GM12873 (cell line): ENCODE data around the gene SRRM5.

Source experiments
- TF ChIP-seq, protein P1 (sequence below): IDR thresholded peaks from 2 replicates; pipeline ENCODE4 v1.5.1; 2012; ENCODE audit warnings: low read depth, mild to moderate bottlenecking, moderate library complexity, low read length, control low read depth; ENCODE audit not compliant: insufficient read depth; ENCODE audit errors: missing control alignments

The SRRM5 gene

GRCh38 chr19:43628646-43629326 is 16.9 kb downstream of the SRRM5 start:
- TF ChIP-seq, protein P1, sequence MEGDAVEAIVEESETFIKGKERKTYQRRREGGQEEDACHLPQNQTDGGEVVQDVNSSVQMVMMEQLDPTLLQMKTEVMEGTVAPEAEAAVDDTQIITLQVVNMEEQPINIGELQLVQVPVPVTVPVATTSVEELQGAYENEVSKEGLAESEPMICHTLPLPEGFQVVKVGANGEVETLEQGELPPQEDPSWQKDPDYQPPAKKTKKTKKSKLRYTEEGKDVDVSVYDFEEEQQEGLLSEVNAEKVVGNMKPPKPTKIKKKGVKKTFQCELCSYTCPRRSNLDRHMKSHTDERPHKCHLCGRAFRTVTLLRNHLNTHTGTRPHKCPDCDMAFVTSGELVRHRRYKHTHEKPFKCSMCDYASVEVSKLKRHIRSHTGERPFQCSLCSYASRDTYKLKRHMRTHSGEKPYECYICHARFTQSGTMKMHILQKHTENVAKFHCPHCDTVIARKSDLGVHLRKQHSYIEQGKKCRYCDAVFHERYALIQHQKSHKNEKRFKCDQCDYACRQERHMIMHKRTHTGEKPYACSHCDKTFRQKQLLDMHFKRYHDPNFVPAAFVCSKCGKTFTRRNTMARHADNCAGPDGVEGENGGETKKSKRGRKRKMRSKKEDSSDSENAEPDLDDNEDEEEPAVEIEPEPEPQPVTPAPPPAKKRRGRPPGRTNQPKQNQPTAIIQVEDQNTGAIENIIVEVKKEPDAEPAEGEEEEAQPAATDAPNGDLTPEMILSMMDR, result no peak

- TF ChIP-seq, protein P1, result no peak
Measured at GRCh38 chr19:43631491-43631890, 19.6 kb downstream of the SRRM5 start.

GRCh38 chr19:43633520-43633919 is 21.6 kb downstream of the SRRM5 start:
- TF ChIP-seq, protein P1, result no peak

DNA sequence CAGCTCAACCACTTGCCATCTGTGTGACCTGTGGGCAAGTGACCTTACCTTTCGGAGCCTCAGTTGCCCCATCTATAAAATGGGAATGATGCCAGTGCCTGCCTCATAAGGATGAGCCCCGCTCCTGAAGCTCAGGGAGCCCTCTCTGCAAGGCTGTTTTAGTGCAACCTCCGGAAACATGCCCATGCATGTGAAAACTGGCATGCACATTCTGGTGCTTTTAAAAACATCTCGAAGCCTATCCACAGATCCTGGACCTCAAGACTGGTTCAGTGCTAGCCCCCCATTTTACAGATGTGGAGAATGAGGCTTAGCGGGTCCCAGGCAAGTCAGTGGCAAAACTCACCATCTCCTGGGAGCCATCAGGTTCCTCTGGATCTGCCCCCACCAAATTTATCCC is 22.2 kb downstream of the SRRM5 start:
- TF ChIP-seq, protein P1, result no peak

DNA sequence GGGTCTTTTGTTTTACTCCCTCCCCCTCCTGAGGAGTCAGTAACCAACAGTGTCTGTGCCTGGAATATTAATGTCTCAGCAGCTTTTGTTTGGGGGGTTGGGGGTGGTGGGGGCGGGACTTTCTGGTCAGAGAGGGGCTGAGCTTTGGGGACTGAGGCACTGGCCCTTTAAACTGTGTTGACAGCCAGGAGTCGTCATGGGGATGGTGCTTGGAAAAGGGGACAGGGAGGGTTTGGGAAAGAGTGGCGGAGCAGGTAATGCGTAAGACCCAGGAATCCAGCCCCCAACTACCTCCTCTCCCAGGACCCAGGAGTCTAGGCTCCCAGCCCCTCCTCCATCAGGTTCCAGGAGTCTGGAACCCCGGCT is 22.6 kb downstream of the SRRM5 start:
- TF ChIP-seq, protein P1, result no peak

DNA sequence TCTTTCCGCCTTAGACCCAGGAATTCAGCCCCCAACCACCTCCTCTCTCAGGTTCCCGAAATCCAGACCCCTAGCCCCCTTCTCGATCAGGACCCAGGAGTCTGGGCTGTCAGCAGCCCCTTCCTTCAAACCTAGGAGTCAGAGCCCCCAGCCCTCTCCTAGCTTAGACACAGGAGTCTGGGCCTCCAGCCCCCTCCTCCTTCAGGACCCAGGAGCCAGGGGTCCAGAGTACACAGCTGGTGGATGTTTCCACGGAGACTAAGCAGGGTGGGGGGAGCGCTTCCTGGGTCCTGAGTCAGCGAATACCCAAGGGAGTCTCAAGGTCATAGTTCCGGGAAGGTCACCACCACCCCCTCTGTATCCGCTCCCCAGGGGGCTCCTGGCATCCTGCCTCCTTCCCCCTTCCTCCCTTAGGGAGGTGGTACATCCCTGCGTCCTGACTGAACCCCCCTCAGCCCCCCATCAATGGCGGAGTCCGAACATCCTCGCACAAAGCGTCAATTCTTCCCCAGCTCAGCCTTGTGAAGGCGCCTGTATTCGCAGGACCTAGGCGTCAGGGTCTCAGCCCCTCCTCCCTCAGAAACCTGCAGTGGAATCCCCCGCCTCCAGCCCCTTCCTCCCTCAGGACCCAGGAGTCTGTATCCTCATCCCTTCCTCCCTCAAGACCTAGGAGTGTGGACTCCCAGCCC is 23.1 kb downstream of the SRRM5 start:
- TF ChIP-seq, protein P1, result no peak

GRCh38 chr19:43636121-43636683 is 24.3 kb downstream of the SRRM5 start:
- TF ChIP-seq, protein P1, result no peak
